PC-3 (cell line): ENCODE data around the gene SWT1. TPM values are rescaled to one million over a fixed set of nuclear protein-coding genes. Genes with fewer than 3 reads are reported as not detected.

ENCODE experiments used
- ATAC-seq: fragments of 200-7000 bp; cut with Tn5 transposase; 2 replicates; pipeline ENCODE4 v1.9.1; 2020; ENCODE audit warnings: mild to moderate bottlenecking, moderate library complexity
- BruUV-seq: library from RNA; stranded (reverse); fragments of 400-500 nt; replicated peaks from 2 replicates; lab custom pipeline; 2021; lab: Mats Ljungman, UMichigan
- CTCF ChIA-PET: fragments of 300-600 bp; sonication (Branson Sonifier 250); formaldehyde crosslinking; loops from one replicate; lab custom pipeline; 2022; ENCODE audit warnings: antibody characterized with exemption; lab: Charles Lee
- POLR2A ChIA-PET: fragments of 300-600 bp; sonication (Branson Sonifier 250); formaldehyde crosslinking; loops from one replicate; lab custom pipeline; 2022; ENCODE audit warnings: antibody characterized with exemption; ENCODE audit not compliant: unreplicated experiment; lab: Charles Lee
- DNase-seq: peaks from one replicate; pipeline ENCODE4 v3.0.0-alpha.2; 2015
- H2AFZ ChIP-seq: fragments of 300-600 bp; sonication (generic); 2 replicates; pipeline ENCODE4 v1.6.0; 2016; ENCODE audit warnings: antibody characterized with exemption, low read length
- H3F3A ChIP-seq: fragments of 300-600 bp; sonication (generic); one replicate; pipeline ENCODE4 v1.6.0; 2017; ENCODE audit warnings: antibody characterized with exemption, low read length, control low read depth, mild to moderate bottlenecking; ENCODE audit not compliant: unreplicated experiment
- H3K27ac ChIP-seq: fragments of 300-600 bp; sonication (generic); 2 replicates; pipeline ENCODE4 v1.5.1; 2016; ENCODE audit warnings: mild to moderate bottlenecking, low read length
- H3K27me3 ChIP-seq: fragments of 300-600 bp; sonication (generic); 2 replicates; pipeline ENCODE4 v1.6.1; 2016; ENCODE audit warnings: low read length, mixed read lengths
- H3K36me3 ChIP-seq: fragments of 300-600 bp; sonication (generic); 2 replicates; pipeline ENCODE4 v1.6.1; 2016; ENCODE audit warnings: low read depth, mixed run types, low read length, mixed read lengths
- H3K4me1 ChIP-seq: fragments of 300-600 bp; sonication (generic); 2 replicates; pipeline ENCODE4 v1.5.1; 2016; ENCODE audit warnings: low read length; ENCODE audit not compliant: insufficient read depth
- H3K4me2 ChIP-seq: fragments of 300-600 bp; sonication (generic); 2 replicates; pipeline ENCODE4 v1.6.0; 2016; ENCODE audit warnings: low read length
- H3K4me3 ChIP-seq: fragments of 300-600 bp; sonication (generic); 2 replicates; pipeline ENCODE4 v1.5.1; 2016; ENCODE audit warnings: mild to moderate bottlenecking, low read length, mixed read lengths
- H3K79me2 ChIP-seq: fragments of 300-600 bp; sonication (generic); 2 replicates; pipeline ENCODE4 v1.6.1; 2017; ENCODE audit warnings: low read length, mixed read lengths
- H3K9ac ChIP-seq: fragments of 300-600 bp; sonication (generic); 2 replicates; pipeline ENCODE4 v1.6.0; 2016; ENCODE audit warnings: mild to moderate bottlenecking, low read length
- H3K9me2 ChIP-seq: fragments of 300-600 bp; sonication (generic); replicated peaks from 2 replicates; pipeline ENCODE4 v1.6.1; 2016; ENCODE audit warnings: mixed run types, low read length, mixed read lengths
- H3K9me3 ChIP-seq: fragments of 300-600 bp; sonication (generic); 2 replicates; pipeline ENCODE4 v1.6.1; 2016; ENCODE audit warnings: low read length, mixed read lengths
- H4K20me1 ChIP-seq: fragments of 300-600 bp; sonication (generic); 2 replicates; pipeline ENCODE4 v1.6.1; 2016; ENCODE audit warnings: low read length, mixed read lengths
- EZH2 ChIP-seq: fragments of 300-600 bp; sonication (generic); IDR thresholded peaks from one replicate; pipeline ENCODE4 v1.6.1; 2017; ENCODE audit warnings: antibody characterized with exemption, mild to moderate bottlenecking, low read length; ENCODE audit not compliant: unreplicated experiment
- EZH2phosphoT487 ChIP-seq: fragments of 300-600 bp; sonication (generic); IDR thresholded peaks from 2 replicates; pipeline ENCODE4 v1.6.1; 2018; ENCODE audit warnings: mild to moderate bottlenecking, antibody characterized with exemption, low read length, borderline replicate concordance
- intact Hi-C: fragments of 100-400 bp; cut with micrococcal nuclease; formaldehyde crosslinking; loops from 2 replicates; pipeline ENCODE4 v1.9.0; 2023
- total RNA-seq: library from RNA; depleted of rRNA; stranded (reverse); fragments of >200 nt; gene quantifications from 2 replicates; pipeline ENCODE4 v1.2.3, GENCODE V29; 2014
- TF ChIP-seq, protein P1 (sequence below): fragments of 300-600 bp; sonication (generic); conservative IDR thresholded peaks from 2 replicates; pipeline ENCODE4 v1.5.1; 2017; ENCODE audit warnings: antibody characterized with exemption, low read depth, mild to moderate bottlenecking, low read length

Gene SWT1
- total RNA-seq, 1 experiment from 2014 or later: 0.69 TPM

DNA sequence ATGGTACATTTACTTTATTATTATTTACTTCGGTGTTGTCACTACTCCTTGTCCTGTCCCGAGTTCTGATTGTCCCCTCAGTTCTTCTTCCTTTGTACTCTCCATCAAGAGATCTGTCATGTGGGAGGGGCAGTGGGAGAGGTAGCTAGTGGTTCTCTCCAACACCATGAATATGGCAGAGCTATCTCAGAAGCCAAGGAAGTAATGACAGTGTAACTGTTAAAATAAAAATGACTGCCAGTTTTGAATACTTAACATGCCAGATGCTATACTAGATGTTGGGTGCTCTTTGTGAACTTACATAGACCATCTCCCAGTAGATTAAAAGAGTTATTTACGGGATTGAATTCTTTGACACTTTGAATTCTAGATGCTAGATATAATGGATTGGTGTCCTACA, 131.5 kb downstream of the SWT1 start:
- no peaks in the 10 kb centered on the region for H3K4me1 ChIP-seq
- intact Hi-C loops: no loop called here
- no peaks in the 10 kb centered on the region for H3K9me2 ChIP-seq
- no peak for TF ChIP-seq EZH2
- TF ChIP-seq EZH2phosphoT487: no peak
- TF ChIP-seq, protein P1, sequence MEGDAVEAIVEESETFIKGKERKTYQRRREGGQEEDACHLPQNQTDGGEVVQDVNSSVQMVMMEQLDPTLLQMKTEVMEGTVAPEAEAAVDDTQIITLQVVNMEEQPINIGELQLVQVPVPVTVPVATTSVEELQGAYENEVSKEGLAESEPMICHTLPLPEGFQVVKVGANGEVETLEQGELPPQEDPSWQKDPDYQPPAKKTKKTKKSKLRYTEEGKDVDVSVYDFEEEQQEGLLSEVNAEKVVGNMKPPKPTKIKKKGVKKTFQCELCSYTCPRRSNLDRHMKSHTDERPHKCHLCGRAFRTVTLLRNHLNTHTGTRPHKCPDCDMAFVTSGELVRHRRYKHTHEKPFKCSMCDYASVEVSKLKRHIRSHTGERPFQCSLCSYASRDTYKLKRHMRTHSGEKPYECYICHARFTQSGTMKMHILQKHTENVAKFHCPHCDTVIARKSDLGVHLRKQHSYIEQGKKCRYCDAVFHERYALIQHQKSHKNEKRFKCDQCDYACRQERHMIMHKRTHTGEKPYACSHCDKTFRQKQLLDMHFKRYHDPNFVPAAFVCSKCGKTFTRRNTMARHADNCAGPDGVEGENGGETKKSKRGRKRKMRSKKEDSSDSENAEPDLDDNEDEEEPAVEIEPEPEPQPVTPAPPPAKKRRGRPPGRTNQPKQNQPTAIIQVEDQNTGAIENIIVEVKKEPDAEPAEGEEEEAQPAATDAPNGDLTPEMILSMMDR: no peak
- no peak overlapping the region for H2AFZ ChIP-seq
- H3K4me3 ChIP-seq: no peak overlapping the region
- H3K27me3 ChIP-seq: no peaks in the 10 kb centered on the region
- POLR2A ChIA-PET: no interaction called here
- H4K20me1 ChIP-seq: no peaks in the 10 kb centered on the region
- no peaks in the 10 kb centered on the region for H3K36me3 ChIP-seq
- no peak overlapping the region for H3K9ac ChIP-seq
- H3K79me2 ChIP-seq: no peaks in the 10 kb centered on the region
- DNase-seq (no peak), ATAC-seq (no peak)
- no peaks in the 10 kb centered on the region for H3K9me3 ChIP-seq
- H3K27ac ChIP-seq: no peak overlapping the region
- no peaks in the 10 kb centered on the region for H3F3A ChIP-seq
- no TSS peak for BruUV-seq
- no peak overlapping the region for H3K4me2 ChIP-seq
- CTCF ChIA-PET: no interaction called here

DNA sequence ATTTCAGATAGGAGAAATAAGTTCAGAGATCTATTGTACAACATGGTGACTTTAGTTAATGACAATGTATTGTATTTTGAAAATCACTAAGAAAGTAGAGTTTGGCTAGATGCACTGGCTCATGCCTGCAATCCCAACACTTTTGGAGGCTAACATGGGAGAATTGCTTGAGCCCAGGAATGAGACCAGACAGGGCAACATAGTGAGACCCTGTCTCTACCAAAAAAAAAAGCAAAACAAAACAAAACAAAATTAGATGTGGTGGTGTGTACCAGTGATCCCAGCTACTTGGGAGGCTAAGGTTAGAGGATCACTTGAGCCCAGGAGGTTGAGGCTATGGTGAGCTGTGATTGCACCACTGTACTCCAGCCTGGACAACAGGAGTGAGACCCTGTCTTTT, 132.9 kb downstream of the SWT1 start:
- TF ChIP-seq, protein P1: no peak
- ATAC-seq (no peak), DNase-seq (no peak)
- Histone ChIP-seq H3K27ac (no peak overlapping the region), H3F3A (no peaks in the 10 kb centered on the region), H3K27me3 (no peaks in the 10 kb centered on the region), H4K20me1 (no peaks in the 10 kb centered on the region), H2AFZ (no peak overlapping the region), H3K9me3 (no peaks in the 10 kb centered on the region), H3K79me2 (no peaks in the 10 kb centered on the region), H3K4me1 (no peaks in the 10 kb centered on the region), H3K9me2 (no peaks in the 10 kb centered on the region), H3K4me3 (no peak overlapping the region), H3K4me2 (no peak overlapping the region), H3K9ac (no peak overlapping the region), H3K36me3 (peaks cover under 1% of the 10 kb centered on the region; the same call in 1 of the 2 replicates)
- intact Hi-C loops: loop anchor here (5.0 kb wide), 1 partner anchor 53 kb away; no protein-coding TSS in a partner anchor
- POLR2A ChIA-PET: no interaction called here
- no TSS peak for BruUV-seq
- CTCF ChIA-PET: no interaction called here

DNA sequence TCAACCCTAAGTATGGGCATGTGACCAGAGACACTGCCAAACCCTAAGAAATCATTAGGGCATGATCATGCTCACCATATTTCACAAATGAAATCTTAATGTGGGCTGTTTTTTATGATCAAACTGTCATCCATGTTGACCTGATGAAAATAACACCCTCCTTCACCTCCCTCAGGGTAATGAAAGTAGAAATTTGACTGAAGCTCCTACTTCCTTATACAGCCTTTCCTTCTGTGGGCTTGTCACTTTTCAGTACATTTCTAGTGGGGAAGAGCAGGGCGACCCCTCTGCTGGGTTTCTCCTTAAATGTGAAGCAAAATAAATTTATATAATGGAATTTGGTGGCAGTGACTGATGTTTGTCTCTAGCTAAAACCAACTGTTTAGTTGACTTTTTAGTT, 134.2 kb downstream of the SWT1 start:
- CTCF ChIA-PET: no interaction called here
- no peak for ATAC-seq
- TF ChIP-seq, protein P1: no peak
- TF ChIP-seq EZH2phosphoT487 (no peak), EZH2 (no peak)

More for the DNA sequence above, 134.2 kb downstream of the SWT1 start:
- no peak for DNase-seq
- Histone ChIP-seq H3K79me2 (no peaks in the 10 kb centered on the region), H3K9ac (no peak overlapping the region), H3K9me3 (no peaks in the 10 kb centered on the region), H3K27me3 (no peaks in the 10 kb centered on the region), H3K4me3 (no peak overlapping the region), H3F3A (no peaks in the 10 kb centered on the region), H3K4me1 (no peaks in the 10 kb centered on the region), H3K4me2 (no peak overlapping the region), H4K20me1 (no peaks in the 10 kb centered on the region), H3K27ac (no peak overlapping the region), H3K9me2 (no peaks in the 10 kb centered on the region), H3K36me3 (peaks cover 8% of the 10 kb centered on the region; the same call in 1 of the 2 replicates), H2AFZ (no peak overlapping the region)
- no TSS peak for BruUV-seq
- intact Hi-C loops: loop anchor here (5.0 kb wide), 1 partner anchor 54 kb away; no protein-coding TSS in a partner anchor
- POLR2A ChIA-PET: no interaction called here
